Stimulated activated CD4-positive, alpha-beta T cell treated with anti-CD3 and anti-CD28 coated beads, TNF-alpha, amount 100 ng/mL, for 24 hours (primary cell): ENCODE data around the gene PPP1R7.
A peak's percentile ranks its signal among the peaks of the same experiment; 100 is the strongest.

Experiments
- DNase-seq, 3 experiments: peaks; one replicate each; pipeline ENCODE4 v3.0.0-alpha.2; 2020; ENCODE audit warnings: low read depth in 3 of 3

Gene PPP1R7

GRCh38 chr2:241120440-241120839 lies 29.8 kb upstream of the PPP1R7 start:
- DNase-seq, result no peak

GRCh38 chr2:241121008-241121407 lies 29.3 kb upstream of the PPP1R7 start:
- DNase-seq, result no peak

GRCh38 chr2:241122376-241123002 lies 27.8 kb upstream of the PPP1R7 start:
- no peak for DNase-seq

GRCh38 chr2:241123816-241124536 lies 26.3 kb upstream of the PPP1R7 start:
- DNase-seq, result peak in 1 of 3 experiments; percentile 41

GRCh38 chr2:241125626-241126025 lies 24.6 kb upstream of the PPP1R7 start:
- no peak for DNase-seq

GRCh38 chr2:241126201-241126611 lies 24.1 kb upstream of the PPP1R7 start:
- DNase-seq, result no peak

GRCh38 chr2:241126771-241127202 lies 23.5 kb upstream of the PPP1R7 start:
- no peak for DNase-seq

- no peak for DNase-seq
Measured at GRCh38 chr2:241128266-241128665, 22.0 kb upstream of the PPP1R7 start.

GRCh38 chr2:241129086-241129871 lies 21.0 kb upstream of the PPP1R7 start:
- no peak for DNase-seq

GRCh38 chr2:241130316-241130715 lies 20.0 kb upstream of the PPP1R7 start:
- DNase-seq, result no peak

GRCh38 chr2:241131531-241131930 lies 18.7 kb upstream of the PPP1R7 start:
- DNase-seq, result no peak

GRCh38 chr2:241132538-241133435 lies 17.5 kb upstream of the PPP1R7 start:
- no peak for DNase-seq

- no peak for DNase-seq
Measured at GRCh38 chr2:241133436-241133820, 16.8 kb upstream of the PPP1R7 start.

- DNase-seq, result no peak
Measured at GRCh38 chr2:241134711-241135110, 15.6 kb upstream of the PPP1R7 start.

- DNase-seq, result no peak
Measured at GRCh38 chr2:241135737-241136136, 14.5 kb upstream of the PPP1R7 start.

- no peak for DNase-seq
Measured at GRCh38 chr2:241136191-241136590, 14.1 kb upstream of the PPP1R7 start.

- DNase-seq, result no peak
Measured at GRCh38 chr2:241136661-241137260, 13.5 kb upstream of the PPP1R7 start.

GRCh38 chr2:241137276-241138190 lies 12.7 kb upstream of the PPP1R7 start:
- DNase-seq, result no peak

- DNase-seq, result no peak
Measured at GRCh38 chr2:241138471-241138870, 11.8 kb upstream of the PPP1R7 start.
